Nephron (organoid): ENCODE results near the gene ERGIC3.

Source experiments
- H3K27ac Mint-ChIP-seq, 3 experiments: 2 replicates each; pipeline ENCODE4 v1.8.0; 2020; ENCODE audit warnings: mixed read lengths in 3 of 3, mild to moderate bottlenecking in 2 of 3, moderate library complexity in 1 of 3
- H3K27me3 Mint-ChIP-seq: 2 replicates; pipeline ENCODE4 v1.8.0; 2021; ENCODE audit warnings: low read depth, mild to moderate bottlenecking, moderate library complexity, mixed read lengths
- H3K36me3 Mint-ChIP-seq: 2 replicates; pipeline ENCODE4 v1.8.0; 2020; ENCODE audit warnings: low read depth, mixed read lengths
- H3K4me1 Mint-ChIP-seq: 2 replicates; pipeline ENCODE4 v1.8.0; 2020; ENCODE audit warnings: mixed read lengths
- H3K4me3 Mint-ChIP-seq, 3 experiments: 2 replicates each; pipeline ENCODE4 v1.8.0; 2020; ENCODE audit warnings: mild to moderate bottlenecking in 3 of 3, mixed read lengths in 3 of 3, moderate library complexity in 2 of 3
- H3K9me3 Mint-ChIP-seq: 2 replicates; pipeline ENCODE4 v1.8.0; 2020; ENCODE audit warnings: mixed read lengths
- CTCF ChIP-seq, 3 experiments: fragments of 200-600 bp; sonication (generic); IDR thresholded peaks; one replicate each; pipeline ENCODE4 v1.5.0; 2021; ENCODE audit warnings: antibody characterized with exemption in 3 of 3; ENCODE audit not compliant: unreplicated experiment in 3 of 3

The ERGIC3 gene

GRCh38 chr20:35606127-35606526, 64.2 kb downstream of the ERGIC3 start:
- peaks cover 26% of the 10 kb centered on the region for H3K27me3 Mint-ChIP-seq
- H3K36me3 Mint-ChIP-seq, result no peaks in the 10 kb centered on the region
- no peak for TF ChIP-seq CTCF (IDR thresholded peaks at IDR 0.05; ENCODE audit: unreplicated experiment in 3 of 3)
- no peak overlapping the region for H3K27ac Mint-ChIP-seq
- H3K4me3 Mint-ChIP-seq, result no peak overlapping the region
- H3K4me1 Mint-ChIP-seq, result no peaks in the 10 kb centered on the region
- H3K9me3 Mint-ChIP-seq, result no peaks in the 10 kb centered on the region
